B cell (primary cell): ENCODE results near the gene CDK5RAP1. TPM values are rescaled to one million over a fixed set of nuclear protein-coding genes. Genes with fewer than 3 reads are reported as not detected.

Experiments used
- ATAC-seq: fragments of 200-7000 bp; cut with Tn5 transposase; one replicate; pipeline ENCODE4 v1.10.0; 2021; ENCODE audit warnings: low read depth, mild to moderate bottlenecking, moderate number of reproducible peaks, moderate library complexity
- CTCF ChIA-PET: fragments of 350-600 bp; sonication (Branson Sonifier 250); formaldehyde crosslinking; loops from one replicate; lab custom pipeline; 2021; ENCODE audit warnings: antibody characterized with exemption, inconsistent platforms; lab: Charles Lee
- POLR2A ChIA-PET: fragments of 350-600 bp; sonication (Branson Sonifier 250); formaldehyde crosslinking; loops from one replicate; lab custom pipeline; 2021; ENCODE audit warnings: antibody characterized with exemption; lab: Charles Lee
- DNase-seq: peaks from one replicate; pipeline ENCODE4 v3.0.0; 2013
- H2AFZ ChIP-seq: 2 replicates; pipeline ENCODE4 v1.6.1; 2012; ENCODE audit warnings: mild to moderate bottlenecking, low read depth, low read length; ENCODE audit not compliant: insufficient read depth, poor library complexity, severe bottlenecking
- H3K27ac ChIP-seq, 2 donors: 1 replicate in 1 of 2; 2 replicates in 1 of 2; pipeline ENCODE4 v1.5.1; 2012 to 2013; ENCODE audit warnings: low read length in 2 of 2, mild to moderate bottlenecking in 2 of 2, moderate library complexity in 1 of 2
- H3K27me3 ChIP-seq, 4 experiments: fragments of 200-600 bp in 1 of 4; sonication (generic) in 1 of 4; replicated peaks in 1 of 4; 1 replicate in 2 of 4; 2 replicates in 2 of 4; pipeline versions ENCODE4 v1.6.1 to v1.7.0; 2013 to 2016; ENCODE audit warnings: low read length in 3 of 4, mild to moderate bottlenecking in 2 of 4, mixed read lengths in 1 of 4, moderate library complexity in 1 of 4; ENCODE audit not compliant: insufficient read depth in 4 of 4, control insufficient read depth in 3 of 4; ENCODE audit errors: control extremely low read depth in 1 of 4
- H3K36me3 ChIP-seq, 2 experiments: replicated peaks in 1 of 2; 1 replicate in 1 of 2; 2 replicates in 1 of 2; pipeline versions ENCODE4 v1.6.1 to v1.7.1; 2013; ENCODE audit warnings: low read length in 1 of 2; ENCODE audit not compliant: insufficient read depth in 2 of 2, control insufficient read depth in 1 of 2; ENCODE audit errors: control extremely low read depth in 1 of 2, extremely low read depth in 1 of 2
- H3K4me1 ChIP-seq, 2 donors: fragments of 200-600 bp in 1 of 2; sonication (generic) in 1 of 2; 1 replicate in 1 of 2; 2 replicates in 1 of 2; pipeline versions ENCODE4 v1.5.1 to v1.6.1; 2013 to 2017; ENCODE audit warnings: low read length in 2 of 2; ENCODE audit not compliant: control insufficient read depth in 2 of 2, insufficient read depth in 2 of 2
- H3K4me2 ChIP-seq: replicated peaks from 2 replicates; pipeline ENCODE3; 2012; ENCODE audit warnings: mild to moderate bottlenecking, low read depth, low read length; ENCODE audit not compliant: poor library complexity, severe bottlenecking
- H3K4me3 ChIP-seq, 5 experiments: fragments of 200-600 bp in 1 of 5; sonication (generic) in 1 of 5; 1 replicate in 3 of 5; 2 replicates in 2 of 5; pipeline versions ENCODE4 v1.5.1 to v1.7.0; 2011 to 2016; ENCODE audit warnings: low read length in 4 of 5, mild to moderate bottlenecking in 4 of 5, low read depth in 2 of 5, control low read depth in 1 of 5, moderate library complexity in 1 of 5; ENCODE audit not compliant: insufficient read depth in 1 of 5; ENCODE audit errors: control extremely low read depth in 1 of 5, extremely low read depth in 1 of 5
- H3K79me2 ChIP-seq: fragments of 200-600 bp; sonication (generic); one replicate; pipeline ENCODE4 v1.6.0; 2016; ENCODE audit warnings: low read length; ENCODE audit not compliant: control insufficient read depth, insufficient read depth
- H3K9ac ChIP-seq: fragments of 200-600 bp; sonication (generic); 2 replicates; pipeline ENCODE4 v1.6.1; 2017; ENCODE audit warnings: mild to moderate bottlenecking, low read length, moderate library complexity
- H3K9me3 ChIP-seq, 3 donors: one replicate each; pipeline versions ENCODE4 v1.6.1 to v1.7.1; 2013; ENCODE audit warnings: low read length in 2 of 3; ENCODE audit not compliant: control insufficient read depth in 2 of 3, insufficient read depth in 1 of 3; ENCODE audit errors: control extremely low read depth in 1 of 3
- H4K20me1 ChIP-seq: 2 replicates; pipeline ENCODE4 v1.6.0; 2012; ENCODE audit warnings: mild to moderate bottlenecking, low read length; ENCODE audit not compliant: insufficient read depth, control insufficient read depth, poor library complexity, severe bottlenecking
- H3K27ac Mint-ChIP-seq: one replicate; pipeline ENCODE4 v1.8.0; 2021; ENCODE audit warnings: mixed read lengths
- H3K27me3 Mint-ChIP-seq: one replicate; pipeline ENCODE4 v1.8.0; 2021; ENCODE audit warnings: mixed read lengths
- H3K4me1 Mint-ChIP-seq: one replicate; pipeline ENCODE4 v1.8.0; 2021; ENCODE audit warnings: mixed read lengths
- H3K4me3 Mint-ChIP-seq: one replicate; pipeline ENCODE4 v1.8.0; 2021; ENCODE audit warnings: mixed read lengths
- H3K9me3 Mint-ChIP-seq: one replicate; pipeline ENCODE4 v1.8.0; 2022; ENCODE audit warnings: mixed read lengths; ENCODE audit not compliant: insufficient read depth
- CTCF ChIP-seq: fragments of 200-600 bp; IDR thresholded peaks from one replicate; pipeline ENCODE4 v1.8.0; 2022; ENCODE audit warnings: antibody characterized with exemption, mild to moderate bottlenecking
- EZH2 ChIP-seq: IDR thresholded peaks from 2 replicates; pipeline ENCODE4 v1.6.1; 2012; ENCODE audit warnings: borderline replicate concordance, low read depth, mild to moderate bottlenecking, moderate library complexity, low read length; ENCODE audit not compliant: insufficient read depth, poor library complexity, severe bottlenecking
- WGBS: methylation state at CpG from one replicate; pipeline ENCODE4 v1.1.5; 2013; ENCODE audit warnings: missing lambda C conversion rate; ENCODE audit not compliant: insufficient coverage; 5-methylcytosine and 5-hydroxymethylcytosine counted together
- intact Hi-C: fragments of 100-400 bp; cut with micrococcal nuclease; formaldehyde crosslinking; loops from one replicate; pipeline ENCODE4 v1.10.0; 2022
- polyA plus RNA-seq: library from polyadenylated mRNA; depleted of rRNA; stranded (reverse); fragments of >200 nt; gene quantifications from 2 replicates; pipeline ENCODE4 v1.2.3, GENCODE V29; 2012
- total RNA-seq, 2 donors: library from RNA; stranded (reverse); fragments of 120-200 nt in 1 of 2; gene quantifications; 1 replicate in 1 of 2; 2 replicates in 1 of 2; pipeline versions ENCODE4 v1.2.3 to v1.2.4, GENCODE V29; 2013 to 2022

CDK5RAP1 gene
- total and polyA plus RNA-seq, 2 donors (not counting 1 experiment from before 2014, with no cell fraction given) = 50.4 to 60.5 TPM

GRCh38 chr20:33408313-33408712 is 7.0 kb upstream of the CDK5RAP1 start:
- no peaks in the 10 kb centered on the region for H3K79me2 ChIP-seq
- H3K9ac ChIP-seq = peak overlapping the region; percentile 54
- H3K4me1 Mint-ChIP-seq = peaks cover 46% of the 10 kb centered on the region
- ChIA-PET POLR2A (interaction anchor here (1.3 to 1.7 kb wide), 2 partner anchors 35 to 255 kb away, joined by 3 to 8 read pairs; partner anchors contain the start of gene SNTA1), CTCF (interaction anchor here (1.4 to 3.3 kb wide), 3 partner anchors 14 to 49 kb away, joined by 3 to 20 read pairs (median 7); partner anchors contain the start of gene SNTA1)
- intact Hi-C loops = loop anchor here (5.0 kb wide), 1 partner anchor 369 kb away; no protein-coding TSS in a partner anchor
- H3K27ac Mint-ChIP-seq = peak overlapping the region; percentile 96
- no peak for ATAC-seq
- H3K4me2 ChIP-seq = peak overlapping the region; percentile 78
- peak; percentile 13 for DNase-seq
- H3K4me3 Mint-ChIP-seq = peak overlapping the region; percentile 81
- H3K27me3 Mint-ChIP-seq = no peaks in the 10 kb centered on the region
- WGBS = 85% methylated on average over 12 of the region's 12 CpGs
- H3K27me3 ChIP-seq = no peaks in the 10 kb centered on the region
- TF ChIP-seq EZH2 (no peak), CTCF (no peak)
- H3K9me3 ChIP-seq = no peaks in the 10 kb centered on the region
- no peaks in the 10 kb centered on the region for H3K9me3 Mint-ChIP-seq
- H2AFZ ChIP-seq = peak overlapping the region; percentile 53
- H3K27ac ChIP-seq = peak overlapping the region; percentile 57 to 75
- H3K36me3 ChIP-seq = no peaks in the 10 kb centered on the region
- peaks cover 26 to 43% of the 10 kb centered on the region in 2 donors for H3K4me1 ChIP-seq
- peak overlapping the region in 3 of 5 experiments; percentile 25 to 35 (median 29) for H3K4me3 ChIP-seq
- H4K20me1 ChIP-seq = no peaks in the 10 kb centered on the region

GRCh38 chr20:33407796-33408195 is 6.5 kb upstream of the CDK5RAP1 start:
- H3K27me3 ChIP-seq = no peaks in the 10 kb centered on the region
- no peaks in the 10 kb centered on the region for H3K36me3 ChIP-seq
- H3K9ac ChIP-seq = peak overlapping the region; percentile 54
- H3K79me2 ChIP-seq = peaks cover 2% of the 10 kb centered on the region
- CTCF ChIA-PET = interaction anchor here (1.4 to 3.3 kb wide), 3 partner anchors 14 to 50 kb away, joined by 3 to 20 read pairs (median 7); partner anchors contain the start of gene SNTA1
- H3K4me3 Mint-ChIP-seq = peak overlapping the region; percentile 81
- H4K20me1 ChIP-seq = no peaks in the 10 kb centered on the region
- DNase-seq = no peak
- peak overlapping the region in 1 of 5 experiments; percentile 14 for H3K4me3 ChIP-seq
- no peak for ATAC-seq
- POLR2A ChIA-PET = interaction anchor here (0.5 kb wide), 1 partner anchor 512 kb away, joined by 3 read pairs; no protein-coding TSS in a partner anchor
- peak overlapping the region; percentile 57 to 75 for H3K27ac ChIP-seq
- H3K4me1 ChIP-seq = peaks cover 26 to 43% of the 10 kb centered on the region in 2 donors
- H3K4me2 ChIP-seq = peak overlapping the region; percentile 78
- peaks cover 46% of the 10 kb centered on the region for H3K4me1 Mint-ChIP-seq
- no peaks in the 10 kb centered on the region for H3K9me3 ChIP-seq
- H3K9me3 Mint-ChIP-seq = no peaks in the 10 kb centered on the region
- intact Hi-C loops = loop anchor here (5.0 kb wide), 1 partner anchor 370 kb away; no protein-coding TSS in a partner anchor
- H3K27ac Mint-ChIP-seq = peak overlapping the region; percentile 96
- TF ChIP-seq CTCF (no peak), EZH2 (no peak)
- no peak overlapping the region for H2AFZ ChIP-seq
- 100% methylated on average over 2 of the region's 4 CpGs for WGBS
- H3K27me3 Mint-ChIP-seq = no peaks in the 10 kb centered on the region
